Endodermal cell (in vitro differentiated cells): Measurements from ENCODE around the gene ZNF605. TPM values are rescaled to one million over a fixed set of nuclear protein-coding genes. Genes with fewer than 3 reads are reported as not detected.

Experiments used
- DNase-seq: peaks from one replicate; pipeline ENCODE4 v3.0.0-alpha.2; 2017
- H3K27ac ChIP-seq: 2 replicates; pipeline ENCODE4 v1.5.1; 2013; ENCODE audit warnings: mild to moderate bottlenecking, low read depth, low read length, moderate library complexity
- H3K27me3 ChIP-seq: 2 replicates; pipeline ENCODE4 v1.6.1; 2013; ENCODE audit warnings: mild to moderate bottlenecking, low read length, moderate library complexity; ENCODE audit not compliant: insufficient read depth, control insufficient read depth, poor library complexity, severe bottlenecking
- H3K36me3 ChIP-seq: 2 replicates; pipeline ENCODE4 v1.7.0; 2013; ENCODE audit warnings: mild to moderate bottlenecking, low read length, moderate library complexity; ENCODE audit not compliant: control insufficient read depth, insufficient read depth
- H3K4me1 ChIP-seq: one replicate; pipeline ENCODE4 v1.7.0; 2013; ENCODE audit warnings: low read length; ENCODE audit not compliant: control insufficient read depth, insufficient read depth
- H3K4me3 ChIP-seq: 2 replicates; pipeline ENCODE4 v1.5.1; 2013; ENCODE audit warnings: mild to moderate bottlenecking, low read length, moderate library complexity
- H3K9ac ChIP-seq: 2 replicates; pipeline ENCODE4 v1.6.1; 2013; ENCODE audit warnings: mild to moderate bottlenecking, low read length, moderate library complexity; ENCODE audit not compliant: poor library complexity, severe bottlenecking; ENCODE audit errors: extremely low read depth
- H3K9me3 ChIP-seq: 2 replicates; pipeline ENCODE4 v1.6.1; 2013; ENCODE audit warnings: mild to moderate bottlenecking, low read length, moderate library complexity; ENCODE audit not compliant: control insufficient read depth
- H3K27ac Mint-ChIP-seq: 2 replicates; pipeline ENCODE4 v1.8.0; 2020; ENCODE audit warnings: mixed read lengths
- H3K27me3 Mint-ChIP-seq: 2 replicates; pipeline ENCODE4 v1.8.0; 2021; ENCODE audit warnings: mild to moderate bottlenecking, mixed read lengths; ENCODE audit not compliant: insufficient read depth
- H3K36me3 Mint-ChIP-seq: 2 replicates; pipeline ENCODE4 v1.8.0; 2020; ENCODE audit warnings: low read depth, mixed read lengths
- H3K4me1 Mint-ChIP-seq: 2 replicates; pipeline ENCODE4 v1.8.0; 2020; ENCODE audit warnings: mixed read lengths
- H3K4me3 Mint-ChIP-seq: 2 replicates; pipeline ENCODE4 v1.8.0; 2020; ENCODE audit warnings: mild to moderate bottlenecking, moderate library complexity, mixed read lengths
- H3K9me3 Mint-ChIP-seq: 2 replicates; pipeline ENCODE4 v1.8.0; 2020; ENCODE audit warnings: mild to moderate bottlenecking, mixed read lengths
- WGBS, 2 experiments: methylation state at CpG; one replicate each; pipeline versions ENCODE4 v1.1.5 to v1.1.7; 2013; ENCODE audit warnings: missing lambda C conversion rate in 2 of 2, mixed read lengths in 1 of 2; ENCODE audit not compliant: insufficient coverage in 1 of 2, insufficient read length in 1 of 2; 5-methylcytosine and 5-hydroxymethylcytosine counted together
- total RNA-seq, 2 donors: library from RNA; stranded (reverse); fragmentation: NEBNext Ultra II Directional in 1 of 2; extraction: Animal tissue kit (Norgen Biotek cat#: 25700) in 1 of 2; gene quantifications; 2 replicates in 1 of 2; 3 replicates in 1 of 2; pipeline ENCODE4 v1.2.1, GENCODE V29; 2021
- TF ChIP-seq, protein P1 (sequence below): fragments of 200-600 bp; sonication (generic); conservative IDR thresholded peaks from 2 replicates; pipeline ENCODE4 v1.5.0; 2021; ENCODE audit warnings: antibody characterized with exemption, mild to moderate bottlenecking

Gene ZNF605
- total RNA-seq, 2 donors from 2014 or later = 12.8 to 25.8 TPM

DNA sequence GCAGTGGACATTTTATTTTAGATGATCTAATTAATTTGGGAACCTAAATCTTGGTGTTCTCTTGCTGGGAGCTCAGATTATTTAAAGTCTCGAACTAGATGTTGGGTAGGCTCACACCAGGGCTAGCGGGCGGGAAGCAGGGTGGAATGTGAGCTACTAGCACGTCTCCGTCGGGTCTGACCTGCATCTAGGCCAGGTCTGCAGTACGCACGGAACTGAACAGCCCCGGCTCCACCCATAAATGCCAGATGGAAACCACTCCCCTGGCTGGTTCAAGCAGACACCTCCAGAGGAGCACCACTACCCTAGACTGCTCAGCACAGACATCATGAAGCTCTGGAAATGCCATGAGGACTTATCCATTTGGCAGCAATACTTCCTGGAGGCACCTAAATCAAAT lies 10.3 kb downstream of the ZNF605 start:
- Mint-ChIP-seq H3K9me3 (peaks cover 64% of the 10 kb centered on the region), H3K27me3 (no peaks in the 10 kb centered on the region), H3K4me3 (no peak overlapping the region), H3K36me3 (peaks cover 86% of the 10 kb centered on the region), H3K4me1 (no peaks in the 10 kb centered on the region), H3K27ac (no peak overlapping the region)
- Histone ChIP-seq H3K9me3 (peaks cover 98% of the 10 kb centered on the region), H3K27ac (no peak overlapping the region), H3K27me3 (no peaks in the 10 kb centered on the region), H3K36me3 (peaks cover 75% of the 10 kb centered on the region), H3K4me1 (no peaks in the 10 kb centered on the region), H3K9ac (no peak overlapping the region), H3K4me3 (no peak overlapping the region)
- no peak for DNase-seq
- TF ChIP-seq, protein P1, sequence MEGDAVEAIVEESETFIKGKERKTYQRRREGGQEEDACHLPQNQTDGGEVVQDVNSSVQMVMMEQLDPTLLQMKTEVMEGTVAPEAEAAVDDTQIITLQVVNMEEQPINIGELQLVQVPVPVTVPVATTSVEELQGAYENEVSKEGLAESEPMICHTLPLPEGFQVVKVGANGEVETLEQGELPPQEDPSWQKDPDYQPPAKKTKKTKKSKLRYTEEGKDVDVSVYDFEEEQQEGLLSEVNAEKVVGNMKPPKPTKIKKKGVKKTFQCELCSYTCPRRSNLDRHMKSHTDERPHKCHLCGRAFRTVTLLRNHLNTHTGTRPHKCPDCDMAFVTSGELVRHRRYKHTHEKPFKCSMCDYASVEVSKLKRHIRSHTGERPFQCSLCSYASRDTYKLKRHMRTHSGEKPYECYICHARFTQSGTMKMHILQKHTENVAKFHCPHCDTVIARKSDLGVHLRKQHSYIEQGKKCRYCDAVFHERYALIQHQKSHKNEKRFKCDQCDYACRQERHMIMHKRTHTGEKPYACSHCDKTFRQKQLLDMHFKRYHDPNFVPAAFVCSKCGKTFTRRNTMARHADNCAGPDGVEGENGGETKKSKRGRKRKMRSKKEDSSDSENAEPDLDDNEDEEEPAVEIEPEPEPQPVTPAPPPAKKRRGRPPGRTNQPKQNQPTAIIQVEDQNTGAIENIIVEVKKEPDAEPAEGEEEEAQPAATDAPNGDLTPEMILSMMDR = no peak
- 89 to 95% methylated on average over 3 to 9 of the region's 9 CpGs for WGBS, 2 experiments

DNA sequence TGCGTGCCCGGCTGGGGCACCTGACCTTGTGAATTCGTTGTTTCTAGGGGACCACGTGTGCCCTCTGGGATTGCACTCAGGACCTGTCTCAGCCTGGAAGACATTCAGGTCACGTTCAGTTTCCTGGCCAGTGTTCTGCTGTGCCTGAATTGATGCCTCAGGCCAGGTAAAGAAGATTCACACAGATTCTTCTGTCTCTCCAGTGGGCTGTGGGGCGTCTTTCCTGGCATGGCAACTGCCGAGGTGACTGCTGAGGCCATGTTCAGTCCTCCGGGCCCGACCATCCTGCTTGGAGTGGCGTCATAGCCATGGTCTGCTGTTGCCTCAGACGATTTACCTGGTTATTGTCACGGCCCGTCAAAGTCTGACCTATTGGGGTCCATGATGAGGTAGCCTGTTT lies 13.5 kb downstream of the ZNF605 start:
- Histone ChIP-seq H3K36me3 (peaks cover 54% of the 10 kb centered on the region), H3K4me3 (peak overlapping the region; percentile 18), H3K9me3 (peaks cover 78% of the 10 kb centered on the region), H3K4me1 (no peaks in the 10 kb centered on the region), H3K27ac (no peak overlapping the region), H3K9ac (no peak overlapping the region), H3K27me3 (no peaks in the 10 kb centered on the region)
- TF ChIP-seq, protein P1 = no peak
- 93% methylated on average over 9 to 13 of the region's 13 CpGs for WGBS, 2 experiments
- Mint-ChIP-seq H3K36me3 (peaks cover 81% of the 10 kb centered on the region), H3K9me3 (peaks cover 63% of the 10 kb centered on the region), H3K4me1 (no peaks in the 10 kb centered on the region), H3K27me3 (no peaks in the 10 kb centered on the region), H3K27ac (no peak overlapping the region), H3K4me3 (no peak overlapping the region)
- DNase-seq = no peak

- H3K27ac Mint-ChIP-seq = no peak overlapping the region
- H3K9me3 ChIP-seq = peaks cover 78% of the 10 kb centered on the region
These were observed 14.7 kb downstream of the ZNF605 start for GRCh38 chr12:132941336-132941954.

More at GRCh38 chr12:132941336-132941954, 14.7 kb downstream of the ZNF605 start:
- H3K27me3 Mint-ChIP-seq = no peaks in the 10 kb centered on the region
- no peak overlapping the region for H3K9ac ChIP-seq
- peaks cover 72% of the 10 kb centered on the region for H3K9me3 Mint-ChIP-seq
- peaks cover 82% of the 10 kb centered on the region for H3K36me3 Mint-ChIP-seq
- 95 to 99% methylated on average over 26 to 34 of the region's 34 CpGs for WGBS, 2 experiments
- no peak for DNase-seq
- H3K36me3 ChIP-seq = peaks cover 52% of the 10 kb centered on the region
- H3K4me3 ChIP-seq = no peak overlapping the region
- TF ChIP-seq, protein P1 = no peak
- H3K4me1 ChIP-seq = no peaks in the 10 kb centered on the region
- no peak overlapping the region for H3K4me3 Mint-ChIP-seq
- H3K4me1 Mint-ChIP-seq = no peaks in the 10 kb centered on the region
- H3K27ac ChIP-seq = no peak overlapping the region
- H3K27me3 ChIP-seq = no peaks in the 10 kb centered on the region
